Measurements from ENCODE around the gene ITGA11.
A peak's percentile ranks its signal among the peaks of the same experiment; 100 is the strongest.

ITGA11 gene

GRCh38 chr15:68431792-68432401 lies at the start of gene ITGA11:
Gene ITGA11 (minus strand): TSS chr15:68432163. CDS start chr15:68432066, 97 bp downstream.
- peak; percentile 76 for DNase-seq

GRCh38 chr15:68481321-68481720 lies 49.4 kb upstream of the ITGA11 start:
- DNase-seq, result no peak

DNA sequence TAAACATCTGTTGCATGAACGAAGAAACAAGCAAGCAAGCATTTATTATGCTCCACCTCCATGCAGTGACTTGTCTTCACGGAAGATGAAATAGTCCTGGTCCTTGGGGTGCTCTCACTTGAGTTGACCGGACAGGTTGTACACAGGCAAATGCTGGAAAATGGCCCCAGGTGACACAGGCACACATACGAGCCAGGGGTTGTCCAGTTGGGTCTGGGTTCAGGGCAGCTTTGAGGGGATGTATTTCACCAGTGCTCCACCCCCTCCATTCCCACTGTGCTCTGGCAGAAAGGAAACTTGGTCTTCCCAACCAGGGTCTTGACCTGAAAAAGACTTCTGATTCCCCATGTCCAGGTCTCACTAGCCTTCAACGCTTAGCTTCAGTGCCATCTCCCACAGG lies 48.3 kb upstream of the ITGA11 start:
- no peak for DNase-seq

- DNase-seq, result no peak
Observed at GRCh38 chr15:68479870-68480269, 47.9 kb upstream of the ITGA11 start.

GRCh38 chr15:68479406-68479805 lies 47.4 kb upstream of the ITGA11 start:
- no peak for DNase-seq

- no peak for DNase-seq
Observed at GRCh38 chr15:68478853-68479252, 46.9 kb upstream of the ITGA11 start.

- DNase-seq, result no peak
Observed at GRCh38 chr15:68475449-68475848, 43.5 kb upstream of the ITGA11 start.

- DNase-seq, result no peak
Observed at GRCh38 chr15:68471541-68471940, 39.6 kb upstream of the ITGA11 start.

DNA sequence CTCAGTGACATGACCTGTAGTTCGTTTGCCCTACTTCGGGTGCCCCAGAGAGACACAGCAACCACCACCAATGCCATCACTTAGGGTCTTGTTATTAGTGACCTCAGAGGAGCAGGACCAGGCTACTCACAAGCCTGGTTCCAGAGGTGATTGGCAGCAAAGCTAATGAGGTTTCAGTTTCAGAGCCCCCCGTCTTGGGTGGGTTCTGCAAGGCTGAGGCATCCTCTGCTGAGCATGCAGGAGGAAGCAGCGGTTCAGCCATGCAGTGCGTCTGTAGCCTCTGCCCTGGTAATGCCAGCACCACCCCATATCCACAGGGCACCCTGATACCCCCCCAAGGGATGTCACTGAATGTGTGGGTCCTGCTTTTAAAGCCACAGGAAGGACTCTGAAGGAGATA lies 39.0 kb upstream of the ITGA11 start:
- DNase-seq, result no peak

- no peak for DNase-seq
Observed at GRCh38 chr15:68470049-68470742, 38.2 kb upstream of the ITGA11 start.

DNA sequence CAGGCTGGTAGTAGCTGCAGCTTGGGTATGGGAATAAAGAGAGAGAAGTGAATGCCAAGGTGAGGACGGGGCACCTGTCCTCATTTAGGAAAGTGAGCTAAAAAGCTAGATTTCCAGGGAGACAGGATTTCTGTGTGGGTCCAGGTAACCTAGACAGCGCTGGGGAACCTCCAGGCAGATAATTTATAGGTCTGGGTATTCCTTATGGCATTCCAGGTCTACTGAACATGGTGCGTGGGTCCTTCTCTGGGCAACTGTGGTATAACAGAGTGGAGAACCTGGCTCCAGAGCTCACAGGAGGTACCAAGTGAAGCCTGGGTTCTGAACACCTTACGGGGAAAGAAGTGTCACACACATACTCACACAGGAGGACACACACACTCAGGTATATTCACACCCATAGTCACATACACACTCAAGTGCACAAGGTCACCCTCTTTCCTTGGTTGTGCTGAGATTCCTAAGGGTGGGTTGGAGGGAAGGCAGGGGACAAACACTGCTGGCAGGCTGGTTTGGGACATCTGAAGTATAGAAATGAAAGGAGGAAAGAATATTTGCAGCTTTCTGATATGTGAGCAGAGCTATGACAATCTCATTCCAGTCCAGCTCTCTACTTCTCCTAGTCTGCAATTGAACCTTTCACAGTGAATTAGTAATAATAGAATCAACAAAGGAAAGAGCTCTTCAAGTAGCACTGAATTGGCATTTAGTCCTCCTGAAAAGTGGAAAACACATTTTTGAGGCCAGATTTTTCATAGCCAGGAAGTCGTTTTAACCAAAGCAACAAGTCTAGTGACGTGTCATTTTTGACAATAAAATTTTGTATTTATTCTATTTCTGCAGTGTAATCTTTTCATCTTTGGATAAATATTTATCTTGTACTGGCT lies 37.4 kb upstream of the ITGA11 start:
- DNase-seq, result peak; percentile 16

DNA sequence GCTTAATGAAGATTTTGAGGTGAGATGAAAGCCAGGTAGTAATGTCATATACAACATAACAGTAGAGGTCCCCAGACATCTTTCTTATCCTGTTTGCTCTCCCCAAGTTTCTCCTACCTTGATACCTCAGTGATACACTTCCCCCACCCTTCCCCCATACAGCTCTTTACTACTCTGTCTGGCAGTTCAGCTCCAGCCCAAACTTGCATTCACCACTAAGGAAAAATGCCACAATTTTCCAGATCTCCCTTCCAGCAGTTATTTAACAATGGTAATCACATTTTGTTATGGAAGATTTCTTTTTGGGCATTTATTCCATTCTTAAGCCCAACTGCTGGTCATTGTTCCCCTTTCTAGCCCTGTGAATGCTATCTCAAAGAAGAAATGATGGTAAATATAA lies 34.9 kb upstream of the ITGA11 start:
- no peak for DNase-seq

DNA sequence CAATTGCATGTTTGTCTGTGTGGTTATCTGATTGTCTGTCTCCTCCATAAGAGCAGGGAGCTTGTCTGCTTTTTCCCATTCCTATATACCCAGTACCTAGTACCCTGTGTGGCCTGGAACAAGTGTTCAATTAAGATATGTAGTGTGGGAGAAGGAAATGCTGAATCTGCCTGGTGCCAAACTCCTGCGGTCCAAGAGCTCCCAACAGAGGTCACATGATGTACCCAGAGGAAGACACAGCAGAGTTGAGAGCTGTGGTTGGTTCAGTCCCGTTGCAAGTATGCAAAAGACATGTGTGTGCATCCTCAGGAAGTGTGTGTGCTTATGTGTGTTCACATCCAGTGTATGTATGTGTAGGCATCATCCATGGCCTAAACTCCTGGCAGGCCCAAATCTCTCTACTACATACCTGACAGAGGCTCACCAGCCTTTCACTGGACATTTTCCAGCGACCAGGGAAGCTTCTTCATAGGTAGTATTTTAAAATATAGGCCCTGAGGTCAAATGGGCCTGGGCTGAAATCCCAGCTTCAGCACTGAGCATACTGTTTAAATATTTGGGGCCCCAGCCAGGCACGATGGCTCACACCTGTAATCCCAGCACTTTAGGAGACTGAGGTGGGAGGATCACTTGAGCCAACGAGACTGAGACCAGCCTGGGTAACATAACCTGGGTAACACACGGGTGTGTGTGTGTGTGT lies 34.0 kb upstream of the ITGA11 start:
- DNase-seq, result no peak

- DNase-seq, result no peak
Observed at GRCh38 chr15:68464448-68465090, 32.6 kb upstream of the ITGA11 start.

- DNase-seq, result no peak
Observed at GRCh38 chr15:68463996-68464395, 32.0 kb upstream of the ITGA11 start.

GRCh38 chr15:68463444-68463843 lies 31.5 kb upstream of the ITGA11 start:
- DNase-seq, result no peak

GRCh38 chr15:68460166-68460565 lies 28.2 kb upstream of the ITGA11 start:
- DNase-seq, result no peak

GRCh38 chr15:68450192-68450591 lies 18.2 kb upstream of the ITGA11 start:
- no peak for DNase-seq

- DNase-seq, result no peak
Observed at GRCh38 chr15:68449389-68449788, 17.4 kb upstream of the ITGA11 start.

DNA sequence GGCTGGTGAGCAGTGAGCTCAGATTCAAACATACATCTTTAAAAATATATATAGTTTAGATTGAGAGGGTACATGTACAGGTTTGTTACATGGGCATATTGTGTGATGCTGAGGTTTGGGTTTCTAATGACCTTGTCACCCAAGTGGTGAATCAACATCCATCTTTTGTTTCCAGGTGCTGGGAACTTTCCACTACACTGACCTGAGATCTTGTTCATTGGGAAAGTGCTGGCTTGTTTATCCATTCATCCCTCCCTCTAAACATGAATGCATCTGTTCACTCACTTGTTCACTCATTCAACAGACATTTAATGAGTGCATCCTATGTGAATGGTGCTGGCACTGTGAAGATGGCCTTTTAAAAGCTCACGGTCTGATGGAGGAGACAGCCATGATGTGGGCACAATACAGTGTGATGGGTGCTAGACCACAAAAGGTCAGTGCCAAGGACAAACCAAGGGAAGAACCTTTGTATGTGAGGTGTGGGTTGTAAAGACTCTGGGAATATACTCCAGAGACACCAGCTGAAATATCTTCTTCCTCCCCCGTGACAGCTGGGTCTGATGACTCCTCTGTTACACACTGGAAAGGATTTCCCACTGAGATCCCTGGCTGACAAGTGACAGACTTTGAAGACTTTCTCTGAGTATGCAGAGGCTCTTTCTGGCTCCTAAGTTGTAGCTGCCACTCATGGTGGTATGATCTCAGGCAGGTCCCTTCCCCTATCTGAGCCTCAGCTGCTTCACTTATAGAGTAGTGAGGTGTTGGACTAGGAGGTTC lies 16.2 kb upstream of the ITGA11 start:
- no peak for DNase-seq

DNA sequence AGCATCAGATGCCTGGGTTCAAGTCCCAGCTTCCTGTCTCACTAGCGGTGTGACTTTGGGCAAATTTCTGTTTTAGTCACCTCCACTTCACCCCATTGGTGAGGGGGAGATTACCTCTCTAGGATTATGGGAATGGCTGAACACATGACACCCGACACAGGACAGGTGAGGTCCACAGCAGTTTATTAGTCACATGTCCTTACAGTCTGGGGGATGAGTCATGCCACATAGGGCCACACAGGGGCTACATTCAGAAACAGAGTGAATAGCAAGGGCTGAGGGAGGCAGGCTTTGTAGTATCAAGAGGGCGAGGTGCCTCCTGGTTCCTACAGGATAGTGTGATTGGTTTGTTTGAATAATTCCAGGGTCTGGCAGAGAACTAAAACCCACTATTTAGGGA lies 15.2 kb upstream of the ITGA11 start:
- DNase-seq, result peak; percentile 35

DNA sequence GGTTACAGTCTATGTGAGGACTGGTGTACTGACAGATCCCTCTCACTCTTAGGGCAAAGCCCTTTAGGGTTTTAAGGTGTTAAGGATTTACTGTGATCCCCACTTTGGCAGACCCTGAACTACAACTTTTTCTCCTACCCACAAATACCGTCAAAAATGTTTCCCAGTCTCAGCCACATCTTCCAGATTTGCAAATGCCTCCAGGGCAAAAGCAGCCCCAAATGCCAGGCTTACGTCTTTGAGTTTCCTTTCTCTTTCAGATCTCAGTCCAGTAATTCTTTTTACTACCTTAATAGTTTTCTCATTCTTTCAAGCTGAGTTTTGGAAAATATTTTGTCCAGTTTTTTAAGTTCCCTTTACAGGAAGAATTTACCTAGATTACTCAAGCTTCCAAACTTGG lies 13.4 kb upstream of the ITGA11 start:
- no peak for DNase-seq
